ENCODE results near the gene CXCR5. TPM values are rescaled to one million over a fixed set of nuclear protein-coding genes. Genes with fewer than 3 reads are reported as not detected.

CXCR5 gene
- total RNA-seq, 1 donor from 2014 or later: not detected

GRCh38 chr11:118851970-118852369 lies 31.7 kb upstream of the CXCR5 start:
- no peaks in the 10 kb centered on the region for H3K27me3 ChIP-seq (ENCODE audit: control insufficient read depth, insufficient read depth, low read length)
- no peaks in the 10 kb centered on the region for H3K36me3 ChIP-seq (ENCODE audit: control insufficient read depth, insufficient read depth, low read length)
- DNase-seq (ENCODE audit: low read depth) (no peak), FAIRE-seq (no peak)
- H3K4me3 ChIP-seq (ENCODE audit: low read depth, low read length): no peak overlapping the region
- TF ChIP-seq CTCF (IDR thresholded peaks at IDR 0.05; ENCODE audit: insufficient read depth, low read length, severe bottlenecking): no peak

DNA sequence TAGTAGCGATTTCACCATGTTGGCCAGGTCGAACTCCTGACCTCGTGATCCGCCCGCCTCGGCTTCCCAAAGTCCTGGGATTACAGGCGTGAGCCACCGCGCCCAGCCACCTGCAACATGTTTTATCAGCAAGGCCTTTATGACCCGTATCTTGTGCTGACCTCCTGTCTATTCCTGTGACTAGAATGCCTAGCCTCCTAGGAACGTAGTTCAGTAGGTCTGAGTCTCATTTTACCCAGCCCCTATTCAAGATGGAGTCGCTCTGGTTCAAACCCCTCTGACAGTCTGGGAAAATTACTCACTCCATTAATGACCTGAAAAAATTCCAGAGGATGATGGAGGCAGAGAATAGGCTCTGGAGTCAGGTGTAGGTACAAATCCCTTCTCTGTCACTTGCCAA lies 30.0 kb upstream of the CXCR5 start:
- Histone ChIP-seq H3K27me3 (ENCODE audit: control insufficient read depth, insufficient read depth, low read length) (no peaks in the 10 kb centered on the region), H3K4me3 (ENCODE audit: low read depth, low read length) (no peak overlapping the region), H3K36me3 (ENCODE audit: control insufficient read depth, insufficient read depth, low read length) (no peaks in the 10 kb centered on the region)
- TF ChIP-seq CTCF (IDR thresholded peaks at IDR 0.05; ENCODE audit: insufficient read depth, low read length, severe bottlenecking): no peak
- no peak for FAIRE-seq
- DNase-seq (ENCODE audit: low read depth): no peak

DNA sequence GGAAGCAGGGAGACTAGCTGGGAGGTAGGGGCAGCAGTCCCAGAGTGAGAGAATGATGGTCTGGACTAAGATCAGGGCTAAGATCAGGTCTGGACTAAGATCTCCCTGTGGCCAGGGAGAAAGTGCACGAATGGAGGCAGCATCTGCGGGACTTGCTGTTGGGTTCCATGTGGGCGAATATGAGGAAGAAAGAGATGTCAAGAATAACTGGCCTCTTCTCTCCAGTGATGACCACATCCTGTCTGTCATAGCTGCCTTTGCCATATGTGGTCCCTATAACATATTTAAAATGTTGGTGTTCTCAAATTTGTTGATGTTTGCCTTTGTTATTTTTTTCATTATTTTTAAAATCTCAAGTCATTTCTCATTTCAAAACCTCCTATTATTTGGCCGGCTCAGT lies 27.4 kb upstream of the CXCR5 start:
- Histone ChIP-seq H3K4me3 (ENCODE audit: low read depth, low read length) (no peak overlapping the region), H3K27me3 (ENCODE audit: control insufficient read depth, insufficient read depth, low read length) (no peaks in the 10 kb centered on the region), H3K36me3 (ENCODE audit: control insufficient read depth, insufficient read depth, low read length) (no peaks in the 10 kb centered on the region)
- no peak for TF ChIP-seq CTCF (IDR thresholded peaks at IDR 0.05; ENCODE audit: insufficient read depth, low read length, severe bottlenecking)
- FAIRE-seq: no peak
- no peak for DNase-seq (ENCODE audit: low read depth)

- H3K27me3 ChIP-seq (ENCODE audit: control insufficient read depth, insufficient read depth, low read length): no peaks in the 10 kb centered on the region
- H3K36me3 ChIP-seq (ENCODE audit: control insufficient read depth, insufficient read depth, low read length): no peaks in the 10 kb centered on the region
- DNase-seq (ENCODE audit: low read depth) (no peak), FAIRE-seq (no peak)
- no peak overlapping the region for H3K4me3 ChIP-seq (ENCODE audit: low read depth, low read length)
- no peak for TF ChIP-seq CTCF (IDR thresholded peaks at IDR 0.05; ENCODE audit: insufficient read depth, low read length, severe bottlenecking)
Observed at GRCh38 chr11:118857385-118857784, 26.3 kb upstream of the CXCR5 start.

GRCh38 chr11:118859973-118860372 lies 23.7 kb upstream of the CXCR5 start:
- TF ChIP-seq CTCF (IDR thresholded peaks at IDR 0.05; ENCODE audit: insufficient read depth, low read length, severe bottlenecking): no peak
- Histone ChIP-seq H3K36me3 (ENCODE audit: control insufficient read depth, insufficient read depth, low read length) (no peaks in the 10 kb centered on the region), H3K4me3 (ENCODE audit: low read depth, low read length) (no peak overlapping the region), H3K27me3 (ENCODE audit: control insufficient read depth, insufficient read depth, low read length) (no peaks in the 10 kb centered on the region)
- DNase-seq (ENCODE audit: low read depth): no peak
- FAIRE-seq: no peak

DNA sequence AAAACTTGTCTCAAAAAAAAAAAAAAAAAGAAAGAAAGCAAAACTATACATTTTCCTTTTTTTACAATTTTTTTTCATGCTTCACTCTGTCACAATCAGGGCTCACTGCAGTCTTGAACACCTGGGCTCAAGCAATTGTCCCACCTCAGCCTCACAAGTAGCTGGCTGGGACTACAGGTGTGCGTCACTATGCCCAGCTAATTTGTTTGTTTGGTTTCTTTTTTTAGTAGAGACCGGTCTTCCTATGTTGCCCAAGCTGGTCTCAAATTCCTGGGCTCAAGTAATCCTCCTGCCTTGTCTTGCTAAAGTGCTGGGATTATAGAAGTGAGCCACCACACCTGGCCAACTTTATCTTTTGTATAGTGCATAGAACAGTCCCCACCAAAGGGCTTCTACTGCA lies 15.0 kb upstream of the CXCR5 start:
- no peak for DNase-seq (ENCODE audit: low read depth)
- TF ChIP-seq CTCF (IDR thresholded peaks at IDR 0.05; ENCODE audit: insufficient read depth, low read length, severe bottlenecking): no peak
- FAIRE-seq: no peak
- Histone ChIP-seq H3K27me3 (ENCODE audit: control insufficient read depth, insufficient read depth, low read length) (no peaks in the 10 kb centered on the region), H3K36me3 (ENCODE audit: control insufficient read depth, insufficient read depth, low read length) (no peaks in the 10 kb centered on the region), H3K4me3 (ENCODE audit: low read depth, low read length) (no peak overlapping the region)

Measured in bronchial epithelial cell (primary cell).